Activated effector memory CD4-positive, alpha-beta T cell treated with anti-CD3 and anti-CD28 coated beads, Interleukin-2, amount 50 U/mL, for 16 hours (primary cell): ENCODE data around the gene SNTG2.
"Not testable (repeated sequence)": the region's sequence is repeated elsewhere in the genome, so short reads cannot be mapped to it uniquely, and the experiment has no call there.

Experiments used
- DNase-seq: peaks from one replicate; pipeline ENCODE4 v3.0.0-alpha.2; 2020

The SNTG2 gene

DNA sequence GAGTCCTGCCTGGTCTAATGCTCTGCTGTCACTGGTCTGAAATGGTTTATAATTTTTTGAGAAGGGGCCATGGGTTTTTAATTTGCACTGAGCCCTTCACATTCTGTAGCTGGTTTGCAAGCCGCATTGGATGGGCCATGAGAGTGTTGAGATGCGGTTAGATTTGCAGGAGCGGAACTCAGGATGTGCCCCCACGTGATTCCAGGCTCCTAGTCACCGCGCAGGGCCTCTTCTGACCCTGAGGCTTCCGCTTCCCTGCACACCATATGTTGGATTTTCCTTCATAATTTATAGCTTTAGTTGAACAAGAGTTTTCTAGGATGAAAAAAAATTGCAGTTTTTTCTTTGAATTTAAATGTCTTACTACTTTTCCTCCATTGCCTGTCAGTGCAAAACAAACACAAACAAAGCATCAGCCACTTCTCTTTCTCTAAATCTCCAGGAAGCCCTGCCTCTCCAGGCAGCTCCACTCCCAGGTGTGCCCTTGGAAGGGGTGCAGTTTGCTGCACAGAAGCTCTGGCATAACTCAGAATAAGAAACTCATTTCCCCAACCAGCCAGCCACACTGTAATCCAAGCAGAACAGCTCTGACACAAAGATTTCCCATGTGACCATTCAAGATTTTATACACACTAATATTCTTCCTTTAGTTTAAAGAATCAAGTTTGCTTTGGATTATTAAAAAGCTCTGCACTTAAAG, 444.2 kb downstream of the SNTG2 start:
- peak; percentile 24 for DNase-seq

DNA sequence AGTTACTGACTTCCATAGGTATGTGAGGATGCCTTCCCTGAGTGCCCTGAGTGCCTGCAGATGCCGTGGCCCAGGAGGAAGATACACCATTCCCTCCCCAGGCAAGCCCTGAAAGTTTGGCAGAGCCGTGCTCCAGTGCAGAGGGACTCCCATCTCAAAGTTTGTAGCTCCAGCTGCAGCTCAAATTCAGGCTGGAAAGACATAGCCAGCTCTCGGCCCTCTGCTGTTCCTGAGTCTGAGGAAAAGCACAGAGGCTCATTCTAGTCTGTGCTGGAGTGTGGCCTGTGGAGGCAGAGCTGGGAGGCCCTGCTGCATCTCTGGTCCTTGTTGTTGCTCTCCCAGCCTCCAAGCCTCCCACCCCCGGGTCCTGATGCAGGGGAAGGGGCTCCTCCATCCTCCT, 446.7 kb downstream of the SNTG2 start:
- DNase-seq = peak; percentile 8

DNA sequence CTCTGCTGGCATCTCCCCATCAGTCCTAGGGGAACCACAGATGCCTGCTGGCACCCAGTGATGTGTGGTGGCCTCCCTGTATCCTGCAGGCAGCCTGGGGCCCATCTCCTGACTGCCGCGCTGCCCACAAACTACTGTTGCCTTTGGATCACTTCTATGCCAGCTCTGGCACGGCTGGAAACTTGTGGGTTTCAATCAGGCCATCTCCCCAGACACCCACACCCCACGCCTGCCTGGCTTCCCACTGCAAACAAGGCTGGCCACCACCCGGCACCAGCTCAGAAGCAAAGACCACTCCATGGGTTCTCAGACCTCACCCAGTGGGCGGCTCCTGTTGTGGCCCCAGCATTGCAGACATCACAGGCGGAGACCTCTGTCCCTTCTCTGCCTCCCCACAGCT, 447.5 kb downstream of the SNTG2 start:
- DNase-seq = peak; percentile 48

DNA sequence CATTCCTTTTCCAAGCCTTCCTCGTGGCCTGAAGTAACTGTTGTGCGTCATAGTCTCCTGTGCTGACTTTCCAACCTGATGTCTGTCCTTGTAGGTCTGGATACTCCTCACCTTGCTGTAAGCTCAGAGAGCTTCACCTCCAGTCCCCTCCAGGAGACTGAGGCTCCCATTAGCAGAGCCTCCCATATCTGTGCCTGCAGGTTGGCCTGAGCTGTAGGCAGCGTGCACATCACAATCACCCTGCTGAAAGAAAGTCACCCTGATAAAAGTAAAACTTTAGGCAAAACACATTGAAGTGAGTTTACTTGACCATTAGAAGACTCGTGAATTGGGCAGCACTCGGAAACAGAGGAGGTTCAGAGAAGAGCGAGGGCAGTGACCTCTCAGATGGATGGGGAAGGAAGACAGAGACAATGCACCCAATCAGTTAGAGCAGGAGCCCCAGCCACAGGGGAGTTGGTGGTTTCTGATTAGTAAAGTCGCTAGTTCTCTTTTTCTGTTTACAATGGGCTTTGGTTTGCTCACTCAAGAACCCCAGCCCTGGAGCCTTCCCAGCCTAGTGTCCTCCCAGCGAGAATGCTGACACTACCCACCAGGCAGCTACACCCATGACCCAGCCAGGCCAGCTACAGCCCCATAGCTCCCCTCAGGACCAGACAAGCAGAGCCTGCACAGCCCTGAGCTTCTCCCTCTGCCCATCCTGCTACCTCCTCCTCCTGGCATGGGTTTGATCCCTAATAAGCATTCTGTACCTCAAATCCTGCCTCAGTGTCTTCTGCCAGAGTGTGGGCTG, 450.5 kb downstream of the SNTG2 start:
- no peak for DNase-seq

DNA sequence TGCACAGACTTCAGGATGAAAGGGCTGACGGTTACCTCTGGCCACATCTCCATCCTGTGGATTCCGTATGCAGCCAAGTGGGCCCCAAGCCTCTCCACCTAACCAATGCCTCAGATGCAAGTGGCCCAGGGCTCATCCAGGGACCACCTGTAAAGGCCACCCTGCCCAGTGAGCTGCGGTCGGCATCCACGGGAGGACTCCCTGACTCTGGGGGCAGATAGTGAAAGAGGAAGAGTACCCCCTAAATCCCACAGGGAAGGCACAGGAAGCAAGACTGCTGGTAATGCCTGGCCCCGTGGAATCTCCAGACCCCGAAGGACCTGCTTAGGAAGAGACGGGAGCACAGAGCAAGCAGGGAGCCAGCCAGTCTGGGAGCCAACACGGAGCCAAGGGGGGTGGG, 451.4 kb downstream of the SNTG2 start:
- no peak for DNase-seq

DNA sequence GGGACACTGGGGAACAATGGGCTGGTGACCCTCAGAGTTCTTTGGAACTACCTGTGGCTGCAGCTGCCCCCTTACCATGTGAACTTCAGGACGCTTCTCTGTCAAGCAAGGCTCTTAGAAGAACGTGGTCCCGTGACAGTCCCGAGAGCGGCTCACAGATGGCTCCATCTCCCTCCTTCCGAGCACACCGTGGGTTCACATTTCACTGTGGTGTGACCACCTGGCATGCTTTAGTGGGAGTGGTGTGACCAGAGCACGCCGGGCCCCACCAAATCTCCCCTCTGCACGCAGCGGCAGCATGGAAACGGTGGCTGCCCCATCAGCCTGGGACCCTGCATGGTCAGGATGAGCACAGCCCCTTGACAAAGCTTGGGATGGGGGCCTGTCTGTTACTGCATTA, 452.9 kb downstream of the SNTG2 start:
- DNase-seq = no peak

DNA sequence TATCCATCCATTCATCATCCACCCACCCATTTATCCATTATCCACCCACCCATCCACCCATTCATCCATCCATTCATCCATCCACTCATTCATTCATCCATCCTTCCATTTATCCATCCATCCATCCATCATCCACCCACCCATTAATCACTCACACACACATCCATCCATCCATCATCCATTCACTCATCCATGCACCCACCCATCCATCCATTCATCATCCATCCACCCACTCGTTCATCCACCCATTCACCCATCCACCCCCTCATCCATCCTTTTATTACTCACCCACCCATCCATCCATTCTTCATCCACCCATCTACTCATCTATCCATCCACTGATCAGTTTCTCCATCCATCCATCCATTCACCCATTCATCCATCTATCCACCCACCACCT, 454.5 kb downstream of the SNTG2 start:
- no peak for DNase-seq

DNA sequence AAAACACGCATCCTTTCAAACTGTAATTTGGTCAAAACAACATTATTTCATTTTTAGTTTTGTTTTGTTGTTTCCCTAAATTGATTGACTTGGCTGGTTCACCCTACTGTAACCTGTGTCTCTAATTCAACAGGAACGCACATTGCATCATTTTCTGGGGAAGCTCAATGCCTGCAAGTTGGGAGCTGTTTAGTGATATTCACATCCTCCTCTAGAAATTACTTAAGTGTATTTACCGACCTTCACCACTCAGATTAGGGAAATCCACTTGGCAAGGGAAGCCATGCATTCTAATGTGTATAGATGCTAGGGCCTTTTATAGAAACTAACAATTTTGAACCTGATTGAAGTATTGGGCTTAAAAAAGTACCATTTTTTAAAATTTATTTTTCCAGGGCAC, 455.3 kb downstream of the SNTG2 start:
- DNase-seq = no peak

DNA sequence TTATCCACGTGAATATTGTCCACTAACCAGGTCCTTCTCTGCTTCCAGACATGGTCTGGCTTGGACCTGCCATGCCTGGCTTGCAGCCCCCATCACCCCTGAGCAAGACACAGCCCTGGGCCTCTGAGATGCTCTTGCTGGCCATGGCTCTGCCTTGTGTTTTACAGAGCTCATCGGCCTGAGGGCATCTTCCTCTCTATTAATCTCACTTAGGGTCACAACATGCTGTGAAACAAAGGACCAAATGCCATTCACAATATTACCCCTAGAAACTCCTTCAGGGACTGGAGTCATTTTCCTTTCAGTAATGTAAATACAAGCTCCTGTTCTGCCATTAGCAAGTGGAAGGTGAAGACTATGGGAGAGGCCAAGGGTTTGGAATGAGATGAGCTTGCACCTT, 455.8 kb downstream of the SNTG2 start:
- DNase-seq = no peak

DNA sequence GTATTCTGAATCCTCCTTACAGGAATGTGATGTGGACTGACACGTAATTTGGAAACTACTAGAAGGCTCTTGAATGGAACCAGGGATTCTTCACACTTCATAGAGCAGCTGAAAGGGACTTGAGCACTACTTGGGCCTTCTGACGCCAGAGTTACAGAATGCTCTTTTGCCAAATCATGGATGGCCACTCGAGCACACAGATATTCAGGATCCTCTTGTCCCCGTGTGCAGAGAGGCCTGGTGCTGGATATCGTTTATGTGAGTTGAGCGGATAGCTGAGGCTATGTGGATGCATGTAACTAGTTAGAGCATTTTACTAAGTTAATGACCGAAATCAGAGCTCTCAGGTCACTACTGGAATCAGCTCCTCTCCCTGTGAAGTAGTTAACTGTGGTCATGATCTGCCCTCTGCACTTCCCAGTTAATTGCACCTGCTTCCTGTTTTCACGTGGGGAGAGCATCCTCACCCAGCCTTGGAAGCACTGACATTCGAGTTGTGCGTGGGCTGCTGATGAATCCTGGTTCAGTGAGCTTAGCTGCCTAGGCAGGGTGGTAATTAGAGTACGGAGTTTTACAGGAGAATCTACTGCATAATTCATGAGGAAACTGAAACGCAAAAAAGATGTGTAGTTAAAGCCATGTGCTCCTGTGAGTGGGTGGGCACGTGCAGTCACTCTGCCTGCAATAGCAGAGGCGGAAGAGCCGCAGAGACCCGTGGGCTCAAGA, 457.5 kb downstream of the SNTG2 start:
- no peak for DNase-seq

DNA sequence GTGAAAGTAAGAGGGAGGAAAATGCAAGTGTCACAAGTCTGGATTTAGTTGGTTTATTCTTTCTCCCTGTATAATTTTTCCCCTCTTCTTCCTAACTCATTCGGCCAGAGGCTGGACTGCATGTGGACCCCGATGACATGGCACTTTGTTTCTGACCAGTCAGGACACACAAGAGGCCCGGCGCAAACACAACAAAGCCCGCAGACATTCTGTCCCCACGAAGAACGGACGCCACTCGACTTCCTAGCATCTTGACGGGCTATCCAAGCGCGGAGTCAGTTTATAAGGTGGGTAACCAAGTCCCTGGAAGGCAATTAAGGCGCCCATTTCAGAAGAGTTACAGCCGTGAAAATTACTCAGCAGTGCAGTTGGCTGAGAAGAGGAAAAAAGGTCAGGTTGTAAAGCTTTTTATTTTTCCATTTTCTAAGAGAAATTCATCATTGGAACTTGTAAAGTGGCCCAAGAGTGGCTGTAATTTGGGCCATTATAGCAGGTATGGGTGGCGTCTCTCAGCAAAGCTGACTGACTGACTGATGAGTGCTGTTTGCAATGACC, 462.6 kb downstream of the SNTG2 start, which contains the start of gene TPO:
Gene TPO, plus strand, starts transcription at position 308 of the 555 bp plus-strand sequence. CDS start 946 bp downstream, outside the sequence.
- no peak for DNase-seq

DNA sequence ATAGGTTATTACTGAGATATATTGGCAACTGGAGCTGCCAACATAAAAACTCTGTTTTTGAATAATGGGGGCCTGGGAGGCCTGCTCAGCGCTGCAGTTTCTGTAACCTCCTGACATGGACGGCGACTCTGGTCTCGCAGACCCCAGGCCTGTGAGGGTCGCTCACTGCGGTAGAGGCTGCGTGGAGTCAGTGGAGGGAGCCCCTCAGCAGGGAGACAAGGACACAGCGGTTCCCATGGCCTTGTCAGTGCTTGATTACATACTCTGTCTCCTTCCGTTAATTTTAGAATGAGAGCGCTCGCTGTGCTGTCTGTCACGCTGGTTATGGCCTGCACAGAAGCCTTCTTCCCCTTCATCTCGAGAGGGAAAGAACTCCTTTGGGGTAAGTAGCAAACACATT, 463.5 kb downstream of the SNTG2 start:
- DNase-seq = no peak

DNA sequence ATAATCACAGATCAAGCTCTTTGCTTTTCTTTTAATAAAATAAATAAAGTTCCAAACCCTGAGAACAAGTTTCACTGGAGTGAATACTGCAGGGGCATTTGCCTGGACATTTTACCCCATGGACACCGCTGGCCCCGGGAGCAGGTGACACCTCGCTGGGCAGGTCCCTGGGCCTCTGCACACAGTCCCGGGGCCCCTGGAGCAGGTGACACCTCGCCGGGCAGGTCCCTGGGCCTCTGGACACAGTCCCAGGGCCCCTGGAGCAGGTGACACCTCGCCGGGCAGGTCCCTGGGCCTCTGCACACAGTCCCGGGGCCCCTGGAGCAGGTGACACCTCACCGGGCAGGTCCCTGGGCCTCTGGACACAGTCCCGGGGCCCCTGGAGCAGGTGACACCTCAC, 464.3 kb downstream of the SNTG2 start:
- not testable (repeated sequence) for DNase-seq

DNA sequence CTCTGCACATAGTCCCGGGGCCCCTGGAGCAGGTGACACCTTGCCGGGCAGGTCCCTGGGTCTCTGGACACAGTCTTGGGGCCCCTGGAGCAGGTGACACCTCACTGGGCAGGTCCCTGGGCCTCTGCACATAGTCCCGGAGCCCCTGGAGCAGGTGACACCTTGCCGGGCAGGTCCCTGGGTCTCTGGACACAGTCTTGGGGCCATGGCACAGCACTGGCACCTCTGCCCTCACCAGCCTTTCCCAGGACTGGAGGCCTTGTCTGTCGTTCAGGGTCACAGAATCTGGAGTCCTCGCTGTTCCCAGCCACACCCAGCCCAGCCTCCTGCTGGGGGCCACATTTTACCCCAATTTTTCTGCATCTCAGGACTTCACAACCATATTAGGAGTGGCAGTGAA, 464.9 kb downstream of the SNTG2 start:
- DNase-seq = no peak
